ENCODE measurements around the gene HOXC12. TPM values are rescaled to one million over a fixed set of nuclear protein-coding genes. Genes with fewer than 3 reads are reported as not detected.

Gene HOXC12
- total RNA-seq, 3 donors from 2014 or later = 0.15 TPM; not detected in 2

GRCh38 chr12:53947743-53948142 is 7.0 kb upstream of the HOXC12 start:
- no peak overlapping the region for H3K4me3 ChIP-seq
- H3K27me3 ChIP-seq = peaks cover 8 to 92% of the 10 kb centered on the region in 2 donors
- H3K9me3 ChIP-seq = no peaks in the 10 kb centered on the region

GRCh38 chr12:53948650-53949593 is 5.8 kb upstream of the HOXC12 start:
- no peaks in the 10 kb centered on the region for H3K9me3 ChIP-seq
- no peak overlapping the region for H3K4me3 ChIP-seq
- TF ChIP-seq POLR2AphosphoS5 (IDR thresholded peaks at IDR 0.05) (no peak), POLR2A (IDR thresholded peaks at IDR 0.05) (no peak), CTCF (IDR thresholded peaks at IDR 0.05) (no peak)
- H3K27me3 ChIP-seq = peaks cover 11 to 92% of the 10 kb centered on the region in 2 donors
- DNase-seq (ENCODE audit: low spot score in 2 of 2) = no peak
- H3K36me3 ChIP-seq = no peaks in the 10 kb centered on the region
- H3K27ac ChIP-seq = no peak overlapping the region
- H3K4me1 ChIP-seq = no peaks in the 10 kb centered on the region
- intact Hi-C loops (cut with DNase I; ENCODE audit: low total_unique reads) = no loop called here

More at GRCh38 chr12:53947743-53948142, 7.0 kb upstream of the HOXC12 start:
- no peak for TF ChIP-seq CTCF (IDR thresholded peaks at IDR 0.05)
- no peak for TF ChIP-seq POLR2A (IDR thresholded peaks at IDR 0.05)
- TF ChIP-seq POLR2AphosphoS5 (IDR thresholded peaks at IDR 0.05) = no peak
- Histone ChIP-seq H3K27ac (no peak overlapping the region), H3K4me1 (no peaks in the 10 kb centered on the region), H3K36me3 (no peaks in the 10 kb centered on the region)
- intact Hi-C loops (cut with DNase I; ENCODE audit: low total_unique reads) = no loop called here
- DNase-seq (ENCODE audit: low spot score in 2 of 2) = no peak

- no peaks in the 10 kb centered on the region for H3K4me1 ChIP-seq
- no peak overlapping the region for H3K27ac ChIP-seq
- intact Hi-C loops (cut with DNase I; ENCODE audit: low total_unique reads) = no loop called here
- no peak for DNase-seq (ENCODE audit: low spot score in 2 of 2)
- peaks cover 10 to 92% of the 10 kb centered on the region in 2 donors for H3K27me3 ChIP-seq
- no peaks in the 10 kb centered on the region for H3K36me3 ChIP-seq
- H3K4me3 ChIP-seq = no peak overlapping the region
- TF ChIP-seq POLR2A (IDR thresholded peaks at IDR 0.05) (no peak), POLR2AphosphoS5 (IDR thresholded peaks at IDR 0.05) (no peak), CTCF (IDR thresholded peaks at IDR 0.05) (no peak)
- H3K9me3 ChIP-seq = no peaks in the 10 kb centered on the region
These were observed 4.9 kb upstream of the HOXC12 start for GRCh38 chr12:53949631-53950436.

GRCh38 chr12:53950437-53950773 is 4.3 kb upstream of the HOXC12 start:
- DNase-seq (ENCODE audit: low spot score in 2 of 2) = no peak
- Histone ChIP-seq H3K36me3 (no peaks in the 10 kb centered on the region), H3K4me3 (no peak overlapping the region), H3K4me1 (no peaks in the 10 kb centered on the region), H3K9me3 (no peaks in the 10 kb centered on the region), H3K27me3 (peaks cover 15 to 92% of the 10 kb centered on the region in 2 donors), H3K27ac (no peak overlapping the region)
- TF ChIP-seq POLR2A (IDR thresholded peaks at IDR 0.05) (no peak), POLR2AphosphoS5 (IDR thresholded peaks at IDR 0.05) (no peak), CTCF (IDR thresholded peaks at IDR 0.05) (no peak)
- intact Hi-C loops (cut with DNase I; ENCODE audit: low total_unique reads) = no loop called here
